ENCODE data around the gene MYOZ1. TPM values are rescaled to one million over a fixed set of nuclear protein-coding genes. Genes with fewer than 3 reads are reported as not detected.

MYOZ1 gene
- polyA plus RNA-seq, 1 donor (not counting 4 experiments of a cell fraction or from before 2014, with no cell fraction given): not detected

GRCh38 chr10:73625884-73626752 lies 15.2 kb downstream of the MYOZ1 start:
- peak overlapping the region; percentile 98 for H2AFZ ChIP-seq (ENCODE audit: control insufficient read depth, low read length)
- H4K20me1 ChIP-seq (ENCODE audit: control insufficient read depth, extremely low read depth, insufficient read depth, low read length): no peaks in the 10 kb centered on the region
- no peak for TF ChIP-seq CTCF (optimal IDR thresholded peaks at IDR 0.05 in 1 of 3, IDR thresholded peaks at IDR 0.05 in 1 of 3, conservative IDR thresholded peaks at IDR 0.05 in 1 of 3; ENCODE audit: extremely low read depth in 1 of 3, insufficient read depth in 2 of 3, low read length in 3 of 3)
- no peak for TF ChIP-seq EZH2 (IDR thresholded peaks at IDR 0.05; ENCODE audit: low read length)
- FAIRE-seq (peak; percentile 84), DNase-seq (ENCODE audit: low read depth, low spot score) (peak; percentile 87)
- dilution Hi-C loops (cut with MboI; ENCODE audit: extremely low pct_ligation_motif_present, low sequenced_read_pairs): loop anchor here (10.0 kb wide), 1 partner anchor 91 kb away; no protein-coding TSS in a partner anchor
- H3K9me3 ChIP-seq (ENCODE audit: control insufficient read depth, low read depth, low read length): no peaks in the 10 kb centered on the region
- H3K4me2 ChIP-seq (ENCODE audit: control insufficient read depth, extremely low read depth, insufficient read depth, low read depth, low read length): peak overlapping the region; percentile 89
- peak overlapping the region; percentile 95 for H3K27ac ChIP-seq (ENCODE audit: control insufficient read depth, insufficient read depth, low read length)
- no peaks in the 10 kb centered on the region for H3K36me3 ChIP-seq (ENCODE audit: control insufficient read depth in 2 of 2, extremely low read depth in 1 of 2, insufficient read depth in 2 of 2, low read length in 2 of 2)
- peaks cover 5% of the 10 kb centered on the region for H3K79me2 ChIP-seq (ENCODE audit: control insufficient read depth, insufficient read depth, low read length)
- H3K9me1 ChIP-seq (ENCODE audit: control insufficient read depth, extremely low read depth, insufficient read depth, low read length): no peaks in the 10 kb centered on the region
- no peaks in the 10 kb centered on the region for H3K27me3 ChIP-seq (ENCODE audit: control insufficient read depth, extremely low read depth, insufficient read depth, low read length)
- peak overlapping the region; percentile 97 for H3K9ac ChIP-seq (ENCODE audit: control insufficient read depth, extremely low read depth, insufficient read depth, low read length)
- H3K4me1 ChIP-seq (ENCODE audit: control insufficient read depth, extremely low read depth, insufficient read depth, low read length): peaks cover 3% of the 10 kb centered on the region
- peak overlapping the region; percentile 67 to 96 (median 76) for H3K4me3 ChIP-seq (ENCODE audit: control insufficient read depth in 2 of 3, extremely low read depth in 1 of 3, insufficient read depth in 2 of 3, low read depth in 1 of 3, low read length in 3 of 3)

GRCh38 chr10:73625004-73625883 lies 16.0 kb downstream of the MYOZ1 start:
- no peak for TF ChIP-seq CTCF (optimal IDR thresholded peaks at IDR 0.05 in 1 of 3, IDR thresholded peaks at IDR 0.05 in 1 of 3, conservative IDR thresholded peaks at IDR 0.05 in 1 of 3; ENCODE audit: extremely low read depth in 1 of 3, insufficient read depth in 2 of 3, low read length in 3 of 3)
- TF ChIP-seq EZH2 (IDR thresholded peaks at IDR 0.05; ENCODE audit: low read length): no peak
- peaks cover 5% of the 10 kb centered on the region for H3K79me2 ChIP-seq (ENCODE audit: control insufficient read depth, insufficient read depth, low read length)
- no peak for FAIRE-seq
- no peaks in the 10 kb centered on the region for H3K36me3 ChIP-seq (ENCODE audit: control insufficient read depth in 2 of 2, extremely low read depth in 1 of 2, insufficient read depth in 2 of 2, low read length in 2 of 2)
- no peak for DNase-seq (ENCODE audit: low read depth, low spot score)
- peaks cover 3% of the 10 kb centered on the region for H3K4me1 ChIP-seq (ENCODE audit: control insufficient read depth, extremely low read depth, insufficient read depth, low read length)
- H3K4me2 ChIP-seq (ENCODE audit: control insufficient read depth, extremely low read depth, insufficient read depth, low read depth, low read length): peak overlapping the region; percentile 89
- peak overlapping the region; percentile 85 for H3K27ac ChIP-seq (ENCODE audit: control insufficient read depth, insufficient read depth, low read length)
- dilution Hi-C loops (cut with MboI; ENCODE audit: extremely low pct_ligation_motif_present, low sequenced_read_pairs): loop anchor here (10.0 kb wide), 1 partner anchor 90 kb away; no protein-coding TSS in a partner anchor
- no peaks in the 10 kb centered on the region for H3K9me1 ChIP-seq (ENCODE audit: control insufficient read depth, extremely low read depth, insufficient read depth, low read length)
- H3K27me3 ChIP-seq (ENCODE audit: control insufficient read depth, extremely low read depth, insufficient read depth, low read length): no peaks in the 10 kb centered on the region
- peak overlapping the region; percentile 98 for H2AFZ ChIP-seq (ENCODE audit: control insufficient read depth, low read length)
- no peaks in the 10 kb centered on the region for H4K20me1 ChIP-seq (ENCODE audit: control insufficient read depth, extremely low read depth, insufficient read depth, low read length)
- H3K9me3 ChIP-seq (ENCODE audit: control insufficient read depth, low read depth, low read length): no peaks in the 10 kb centered on the region
- peak overlapping the region; percentile 67 to 93 (median 76) for H3K4me3 ChIP-seq (ENCODE audit: control insufficient read depth in 2 of 3, extremely low read depth in 1 of 3, insufficient read depth in 2 of 3, low read depth in 1 of 3, low read length in 3 of 3)
- H3K9ac ChIP-seq (ENCODE audit: control insufficient read depth, extremely low read depth, insufficient read depth, low read length): peak overlapping the region; percentile 97
